HG03457 (cell line): Measurements from ENCODE around the gene ABCG4.

Experiments used
- ATAC-seq: cut with Tn5 transposase; IDR thresholded peaks from one replicate; pipeline ENCODE4 v1.9.1; 2021; ENCODE audit warnings: moderate number of reproducible peaks; ENCODE audit not compliant: unreplicated experiment

ABCG4 gene

GRCh38 chr11:119205080-119205479 lies 56.2 kb downstream of the ABCG4 start:
- ATAC-seq: no peak

GRCh38 chr11:119205574-119206510 lies 57.0 kb downstream of the ABCG4 start, which contains the start of gene CBL:
Gene CBL, plus strand, starts transcription at chr11:119206339. Its CDS starts 79 bp downstream, at chr11:119206418.
- peak; percentile 62 for ATAC-seq

GRCh38 chr11:119206511-119207414 lies 57.9 kb downstream of the ABCG4 start:
- no peak for ATAC-seq

GRCh38 chr11:119207415-119207960 lies 58.6 kb downstream of the ABCG4 start:
- ATAC-seq: no peak

GRCh38 chr11:119209186-119209585 lies 60.3 kb downstream of the ABCG4 start:
- no peak for ATAC-seq

GRCh38 chr11:119210050-119210449 lies 61.2 kb downstream of the ABCG4 start:
- ATAC-seq: no peak
